Measurements from ENCODE around the gene CEP295NL. TPM values are rescaled to one million over a fixed set of nuclear protein-coding genes. Genes with fewer than 3 reads are reported as not detected.

CEP295NL gene
- total and polyA plus RNA-seq, 2 of the 8 experiments (the other 6 are each of a cell fraction or from before 2014, with no cell fraction given), result 0.06 to 2.0 TPM

DNA sequence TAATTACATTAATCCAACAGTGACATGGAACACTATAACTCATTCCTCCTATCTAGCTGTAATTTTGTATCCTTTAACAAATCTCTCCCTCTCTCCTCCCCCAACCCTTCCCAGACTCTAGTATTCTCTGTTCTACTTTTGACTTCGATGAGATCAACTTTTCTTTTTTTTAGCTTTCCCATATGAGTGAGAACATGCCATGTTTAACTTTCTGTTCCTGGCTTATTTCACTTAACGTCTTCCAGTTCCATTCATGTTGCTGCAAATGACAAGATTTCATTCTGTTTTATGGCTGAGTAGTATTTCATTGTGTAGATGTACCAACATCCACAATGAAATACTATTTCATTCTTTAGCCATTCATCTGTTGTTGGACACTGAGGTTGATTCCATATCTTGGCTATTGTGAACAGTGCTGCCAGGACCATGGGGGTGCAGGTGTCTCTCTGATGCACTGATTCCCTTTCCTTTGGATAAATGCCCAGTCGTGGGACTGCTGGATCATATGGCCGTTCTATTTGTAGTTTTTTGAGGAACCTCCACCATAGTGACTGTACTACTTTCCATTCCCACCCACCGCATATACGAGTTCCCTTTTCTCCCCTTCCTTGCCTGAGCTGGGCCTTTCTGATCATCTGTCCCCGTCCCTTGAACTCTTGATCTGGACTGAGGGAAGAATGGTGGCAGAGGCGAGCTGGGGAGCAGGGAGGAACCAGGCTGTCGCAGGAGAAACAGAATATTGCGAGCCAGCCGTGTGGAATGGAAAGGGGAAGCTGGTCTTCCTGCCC lies 7.7 kb upstream of the CEP295NL start (continued):
- no peak for TF ChIP-seq CHD7 (IDR thresholded peaks at IDR 0.05; ENCODE audit: insufficient replicate concordance, low read length)
- no peak for TF ChIP-seq RNF2 (IDR thresholded peaks at IDR 0.05; ENCODE audit: borderline replicate concordance, low read depth, low read length, missing control alignments, poor library complexity, severe bottlenecking)
- no peak for TF ChIP-seq CHD2 (IDR thresholded peaks at IDR 0.05; ENCODE audit: low read length)
- no peak for TF ChIP-seq RAD21 (IDR thresholded peaks at IDR 0.05 in 1 of 2, conservative IDR thresholded peaks at IDR 0.05 in 1 of 2; ENCODE audit: low read depth in 2 of 2, low read length in 2 of 2)
- no peak for TF ChIP-seq BCL11A (IDR thresholded peaks at IDR 0.05; ENCODE audit: low read depth in 2 of 2, low read length in 2 of 2)
- no peak for TF ChIP-seq CHD1 (IDR thresholded peaks at IDR 0.05; ENCODE audit: low read depth, low read length)
- TF ChIP-seq TCF12 (IDR thresholded peaks at IDR 0.05; ENCODE audit: low read depth, low read length), result no peak
- TF ChIP-seq POU5F1 (IDR thresholded peaks at IDR 0.05; ENCODE audit: low read depth, low read length), result no peak
- TF ChIP-seq, protein P1, sequence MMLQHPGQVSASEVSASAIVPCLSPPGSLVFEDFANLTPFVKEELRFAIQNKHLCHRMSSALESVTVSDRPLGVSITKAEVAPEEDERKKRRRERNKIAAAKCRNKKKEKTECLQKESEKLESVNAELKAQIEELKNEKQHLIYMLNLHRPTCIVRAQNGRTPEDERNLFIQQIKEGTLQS (IDR thresholded peaks at IDR 0.05; ENCODE audit: insufficient read depth, low read depth, low read length), result no peak

All from H1 (cell line).